Endodermal cell (in vitro differentiated cells): ENCODE data around the gene SDF2L1. TPM values are rescaled to one million over a fixed set of nuclear protein-coding genes. Genes with fewer than 3 reads are reported as not detected.

Experiments
- DNase-seq: peaks from one replicate; pipeline ENCODE4 v3.0.0-alpha.2; 2017
- H3K27ac ChIP-seq: 2 replicates; pipeline ENCODE4 v1.5.1; 2013; ENCODE audit warnings: mild to moderate bottlenecking, low read depth, low read length, moderate library complexity
- H3K27me3 ChIP-seq: 2 replicates; pipeline ENCODE4 v1.6.1; 2013; ENCODE audit warnings: mild to moderate bottlenecking, low read length, moderate library complexity; ENCODE audit not compliant: insufficient read depth, control insufficient read depth, poor library complexity, severe bottlenecking
- H3K36me3 ChIP-seq: 2 replicates; pipeline ENCODE4 v1.7.0; 2013; ENCODE audit warnings: mild to moderate bottlenecking, low read length, moderate library complexity; ENCODE audit not compliant: control insufficient read depth, insufficient read depth
- H3K4me1 ChIP-seq: one replicate; pipeline ENCODE4 v1.7.0; 2013; ENCODE audit warnings: low read length; ENCODE audit not compliant: control insufficient read depth, insufficient read depth
- H3K4me3 ChIP-seq: 2 replicates; pipeline ENCODE4 v1.5.1; 2013; ENCODE audit warnings: mild to moderate bottlenecking, low read length, moderate library complexity
- H3K9ac ChIP-seq: 2 replicates; pipeline ENCODE4 v1.6.1; 2013; ENCODE audit warnings: mild to moderate bottlenecking, low read length, moderate library complexity; ENCODE audit not compliant: poor library complexity, severe bottlenecking; ENCODE audit errors: extremely low read depth
- H3K9me3 ChIP-seq: 2 replicates; pipeline ENCODE4 v1.6.1; 2013; ENCODE audit warnings: mild to moderate bottlenecking, low read length, moderate library complexity; ENCODE audit not compliant: control insufficient read depth
- H3K27ac Mint-ChIP-seq: 2 replicates; pipeline ENCODE4 v1.8.0; 2020; ENCODE audit warnings: mixed read lengths
- H3K27me3 Mint-ChIP-seq: 2 replicates; pipeline ENCODE4 v1.8.0; 2021; ENCODE audit warnings: mild to moderate bottlenecking, mixed read lengths; ENCODE audit not compliant: insufficient read depth
- H3K36me3 Mint-ChIP-seq: 2 replicates; pipeline ENCODE4 v1.8.0; 2020; ENCODE audit warnings: low read depth, mixed read lengths
- H3K4me1 Mint-ChIP-seq: 2 replicates; pipeline ENCODE4 v1.8.0; 2020; ENCODE audit warnings: mixed read lengths
- H3K4me3 Mint-ChIP-seq: 2 replicates; pipeline ENCODE4 v1.8.0; 2020; ENCODE audit warnings: mild to moderate bottlenecking, moderate library complexity, mixed read lengths
- H3K9me3 Mint-ChIP-seq: 2 replicates; pipeline ENCODE4 v1.8.0; 2020; ENCODE audit warnings: mild to moderate bottlenecking, mixed read lengths
- CTCF ChIP-seq: fragments of 200-600 bp; sonication (generic); conservative IDR thresholded peaks from 2 replicates; pipeline ENCODE4 v1.5.0; 2021; ENCODE audit warnings: antibody characterized with exemption, mild to moderate bottlenecking
- WGBS, 2 experiments: methylation state at CpG; one replicate each; pipeline versions ENCODE4 v1.1.5 to v1.1.7; 2013; ENCODE audit warnings: missing lambda C conversion rate in 2 of 2, mixed read lengths in 1 of 2; ENCODE audit not compliant: insufficient coverage in 1 of 2, insufficient read length in 1 of 2; 5-methylcytosine and 5-hydroxymethylcytosine counted together
- total RNA-seq, 2 donors: library from RNA; stranded (reverse); fragmentation: NEBNext Ultra II Directional in 1 of 2; extraction: Animal tissue kit (Norgen Biotek cat#: 25700) in 1 of 2; gene quantifications; 2 replicates in 1 of 2; 3 replicates in 1 of 2; pipeline ENCODE4 v1.2.1, GENCODE V29; 2021

The SDF2L1 gene
- total RNA-seq, 2 donors from 2014 or later, result 30.3 to 61.4 TPM

DNA sequence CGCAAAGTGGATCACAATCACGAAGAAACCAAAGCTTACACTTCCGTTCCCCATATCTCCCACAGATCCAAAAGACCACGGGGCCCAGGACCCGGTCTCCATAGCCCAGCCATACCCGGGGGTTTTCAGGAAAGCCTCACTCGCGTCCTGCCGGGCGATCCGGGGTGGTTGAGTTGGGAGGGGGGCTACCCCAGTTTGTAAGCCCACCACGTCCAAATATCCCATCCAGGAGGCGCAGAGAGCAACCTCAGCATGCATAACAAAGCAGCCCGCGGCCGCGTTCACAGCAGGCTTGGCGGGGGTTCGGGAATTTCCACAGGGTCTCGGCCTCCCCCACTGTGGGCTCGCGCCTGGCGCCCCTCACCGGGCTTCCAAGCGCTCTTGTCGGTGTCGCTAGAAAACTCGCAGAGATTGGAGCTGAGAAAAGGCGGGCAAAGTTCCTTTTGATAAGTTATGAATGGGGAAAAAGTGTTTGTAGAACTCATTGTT is 9.5 kb downstream of the SDF2L1 start:
- Histone ChIP-seq H3K4me3 (peak overlapping the region; percentile 90), H3K9me3 (no peaks in the 10 kb centered on the region), H3K27me3 (no peaks in the 10 kb centered on the region), H3K9ac (peak overlapping the region; percentile 49), H3K4me1 (peaks cover 13% of the 10 kb centered on the region), H3K27ac (peak overlapping the region; percentile 97), H3K36me3 (peaks cover 34% of the 10 kb centered on the region)
- TF ChIP-seq CTCF, result no peak
- Mint-ChIP-seq H3K9me3 (no peaks in the 10 kb centered on the region), H3K4me1 (peaks cover 22% of the 10 kb centered on the region), H3K27me3 (no peaks in the 10 kb centered on the region), H3K36me3 (peaks cover 18% of the 10 kb centered on the region), H3K27ac (peak overlapping the region; percentile 94), H3K4me3 (peak overlapping the region; percentile 77)
- no peak for DNase-seq
- 0% methylated on average over 6 to 29 of the region's 29 CpGs for WGBS, 2 experiments

DNA sequence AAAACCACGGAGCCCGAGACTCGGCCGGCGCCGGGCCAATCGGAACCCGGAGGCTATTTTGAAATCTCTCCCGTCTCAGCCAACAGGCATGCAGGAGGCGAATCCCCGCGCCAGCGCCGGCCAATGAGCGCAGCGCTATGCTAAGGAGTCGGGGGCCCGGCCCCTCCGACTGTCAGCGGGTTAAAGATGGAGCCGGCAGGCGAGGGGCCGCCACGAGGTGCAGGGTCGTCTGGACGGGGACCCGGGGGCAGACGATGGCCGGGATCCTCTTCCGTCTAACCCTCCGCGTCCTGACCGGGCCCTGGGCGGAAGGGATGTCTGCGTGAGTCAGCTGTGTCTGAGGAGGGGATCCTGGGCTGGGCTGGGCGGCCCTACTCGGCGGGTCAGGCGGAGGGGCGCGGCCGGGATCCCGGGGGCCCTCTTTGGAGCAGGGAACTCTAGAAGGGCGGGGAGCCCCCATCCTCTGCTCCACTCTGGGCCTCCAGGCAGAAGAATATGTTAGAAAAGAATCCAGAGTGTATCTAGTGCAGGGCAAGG is 10.0 kb downstream of the SDF2L1 start:
- no peaks in the 10 kb centered on the region for H3K27me3 ChIP-seq
- Mint-ChIP-seq H3K4me1 (peaks cover 27% of the 10 kb centered on the region), H3K27me3 (peaks cover under 1% of the 10 kb centered on the region), H3K4me3 (peak overlapping the region; percentile 77), H3K36me3 (peaks cover 12% of the 10 kb centered on the region), H3K9me3 (no peaks in the 10 kb centered on the region), H3K27ac (peak overlapping the region; percentile 94)
- H3K9me3 ChIP-seq, result no peaks in the 10 kb centered on the region
- H3K4me1 ChIP-seq, result peaks cover 13% of the 10 kb centered on the region
- DNase-seq, result peak; percentile 97
- peak overlapping the region; percentile 90 for H3K4me3 ChIP-seq
- H3K36me3 ChIP-seq, result peaks cover 30% of the 10 kb centered on the region
- TF ChIP-seq CTCF, result no peak
- 0% methylated on average over 16 to 44 of the region's 44 CpGs for WGBS, 2 experiments
- peak overlapping the region; percentile 97 for H3K27ac ChIP-seq
- peak overlapping the region; percentile 49 for H3K9ac ChIP-seq

DNA sequence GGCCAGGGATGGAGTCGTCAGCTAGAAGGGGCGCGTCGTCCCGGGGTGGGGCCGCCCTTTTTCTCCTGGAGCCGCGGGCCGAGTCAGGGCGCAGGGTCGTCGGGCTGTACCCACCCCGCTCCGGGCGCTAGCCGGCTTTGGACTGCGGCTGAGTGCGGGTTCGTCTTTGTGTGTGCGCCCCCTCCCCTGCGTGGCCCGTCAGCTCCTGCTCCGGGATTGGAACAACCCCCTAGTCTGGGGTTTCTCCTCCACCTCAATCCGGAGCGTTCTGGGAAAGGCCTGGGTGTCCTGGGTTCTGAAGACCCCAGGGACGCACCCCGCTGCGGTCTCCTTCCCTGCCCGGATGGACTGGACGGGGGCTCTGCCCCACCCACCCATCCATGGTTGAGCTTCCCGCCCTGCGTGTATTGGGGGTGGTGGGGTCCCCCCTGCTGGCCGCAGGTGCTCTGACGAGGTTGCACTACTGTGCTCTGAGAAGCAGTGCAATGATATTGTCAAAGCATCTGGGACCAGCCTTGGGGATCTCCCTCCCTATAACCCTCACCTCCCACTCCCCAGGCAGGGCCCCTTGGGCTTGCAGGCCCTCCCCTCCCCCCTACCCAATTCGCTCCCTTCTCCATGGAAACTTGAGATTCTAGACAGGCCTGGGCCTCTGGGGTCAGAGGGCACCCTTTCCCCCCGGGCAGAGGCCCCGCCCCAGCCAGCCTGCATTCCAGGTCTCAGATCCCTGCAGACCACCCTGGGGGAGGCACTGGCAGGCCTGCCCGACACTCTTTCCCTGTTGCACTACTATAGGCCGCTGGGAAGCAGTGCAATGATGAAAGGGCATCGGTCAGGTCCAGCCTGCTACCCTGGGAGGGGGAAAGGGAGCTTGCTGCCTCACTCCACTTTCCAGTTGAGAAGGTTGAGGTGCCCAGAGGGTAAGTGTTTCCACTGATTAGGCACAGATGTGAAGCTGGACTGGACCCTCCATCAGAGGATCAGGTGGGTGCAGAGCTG is 10.7 kb downstream of the SDF2L1 start:
- no peak for TF ChIP-seq CTCF
- 7 to 9% methylated on average over 22 to 40 of the region's 40 CpGs for WGBS, 2 experiments
- Mint-ChIP-seq H3K9me3 (no peaks in the 10 kb centered on the region), H3K36me3 (peaks cover 10% of the 10 kb centered on the region), H3K4me1 (peaks cover 27% of the 10 kb centered on the region), H3K27me3 (peaks cover 1% of the 10 kb centered on the region), H3K27ac (no peak overlapping the region), H3K4me3 (peak overlapping the region; percentile 77)
- H3K27ac ChIP-seq, result peak overlapping the region; percentile 86
- no peak for DNase-seq
- peak overlapping the region; percentile 47 for H3K9ac ChIP-seq
- H3K27me3 ChIP-seq, result no peaks in the 10 kb centered on the region
- H3K9me3 ChIP-seq, result no peaks in the 10 kb centered on the region
- peaks cover 26% of the 10 kb centered on the region for H3K36me3 ChIP-seq
- H3K4me1 ChIP-seq, result peaks cover 13% of the 10 kb centered on the region
- H3K4me3 ChIP-seq, result peak overlapping the region; percentile 90
